Measurements from ENCODE around the gene TUBB2A.

TUBB2A gene

DNA sequence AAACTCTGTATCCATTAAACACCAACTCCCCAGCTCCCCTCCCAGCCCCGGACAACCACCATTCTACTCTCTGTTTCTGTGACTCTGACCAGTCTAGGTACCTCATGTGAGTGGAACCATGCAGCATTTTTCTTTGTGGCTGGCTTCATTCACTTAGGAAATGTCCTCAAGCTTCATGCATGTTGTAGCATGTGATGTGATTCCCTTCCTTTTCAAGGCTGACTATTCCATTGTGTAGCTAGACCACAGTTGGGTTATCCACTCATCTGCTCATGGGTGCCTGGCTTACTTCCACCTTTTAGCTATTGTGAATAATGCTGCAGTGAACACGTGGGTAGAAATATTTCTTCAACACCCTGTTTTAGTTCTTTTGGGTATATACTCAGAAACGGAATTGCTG, 47.6 kb downstream of the TUBB2A start:
- Histone ChIP-seq H2AFZ (no peak overlapping the region), H3K4me1 (no peaks in the 10 kb centered on the region), H3K9ac (no peak overlapping the region), H3K27me3 (ENCODE audit: control insufficient read depth, insufficient read depth, low read length) (no peaks in the 10 kb centered on the region), H3K9me3 (ENCODE audit: control insufficient read depth, low read length) (no peaks in the 10 kb centered on the region), H3K27ac (no peak overlapping the region), H3K4me3 (ENCODE audit: low read depth, low read length) (no peak overlapping the region), H3K79me2 (no peaks in the 10 kb centered on the region), H3K4me2 (ENCODE audit: low read length) (no peak overlapping the region), H3K36me3 (ENCODE audit: control insufficient read depth, insufficient read depth, low read length) (no peaks in the 10 kb centered on the region)
- TF ChIP-seq, protein P1, sequence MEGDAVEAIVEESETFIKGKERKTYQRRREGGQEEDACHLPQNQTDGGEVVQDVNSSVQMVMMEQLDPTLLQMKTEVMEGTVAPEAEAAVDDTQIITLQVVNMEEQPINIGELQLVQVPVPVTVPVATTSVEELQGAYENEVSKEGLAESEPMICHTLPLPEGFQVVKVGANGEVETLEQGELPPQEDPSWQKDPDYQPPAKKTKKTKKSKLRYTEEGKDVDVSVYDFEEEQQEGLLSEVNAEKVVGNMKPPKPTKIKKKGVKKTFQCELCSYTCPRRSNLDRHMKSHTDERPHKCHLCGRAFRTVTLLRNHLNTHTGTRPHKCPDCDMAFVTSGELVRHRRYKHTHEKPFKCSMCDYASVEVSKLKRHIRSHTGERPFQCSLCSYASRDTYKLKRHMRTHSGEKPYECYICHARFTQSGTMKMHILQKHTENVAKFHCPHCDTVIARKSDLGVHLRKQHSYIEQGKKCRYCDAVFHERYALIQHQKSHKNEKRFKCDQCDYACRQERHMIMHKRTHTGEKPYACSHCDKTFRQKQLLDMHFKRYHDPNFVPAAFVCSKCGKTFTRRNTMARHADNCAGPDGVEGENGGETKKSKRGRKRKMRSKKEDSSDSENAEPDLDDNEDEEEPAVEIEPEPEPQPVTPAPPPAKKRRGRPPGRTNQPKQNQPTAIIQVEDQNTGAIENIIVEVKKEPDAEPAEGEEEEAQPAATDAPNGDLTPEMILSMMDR (IDR thresholded peaks at IDR 0.05), result no peak

GRCh38 chr6:3108746-3109414, 48.5 kb downstream of the TUBB2A start:
- H3K36me3 ChIP-seq (ENCODE audit: control insufficient read depth, insufficient read depth, low read length), result no peaks in the 10 kb centered on the region
- H3K4me1 ChIP-seq, result no peaks in the 10 kb centered on the region
- H3K79me2 ChIP-seq, result no peaks in the 10 kb centered on the region
- H3K27ac ChIP-seq, result no peak overlapping the region
- H3K9ac ChIP-seq, result no peak overlapping the region
- H3K4me3 ChIP-seq (ENCODE audit: low read depth, low read length), result no peak overlapping the region
- no peak overlapping the region for H2AFZ ChIP-seq
- TF ChIP-seq, protein P1 (IDR thresholded peaks at IDR 0.05), result no peak
- no peak overlapping the region for H3K4me2 ChIP-seq (ENCODE audit: low read length)
- H3K9me3 ChIP-seq (ENCODE audit: control insufficient read depth, low read length), result no peaks in the 10 kb centered on the region
- no peaks in the 10 kb centered on the region for H3K27me3 ChIP-seq (ENCODE audit: control insufficient read depth, insufficient read depth, low read length)

All from parathyroid adenoma (tissue), 2 donors.